Chondrocyte (in vitro differentiated cells): ENCODE data around the gene BNC2. TPM values are rescaled to one million over a fixed set of nuclear protein-coding genes. Genes with fewer than 3 reads are reported as not detected.

Experiments used
- DNase-seq: peaks from one replicate; pipeline ENCODE4 v3.0.0; 2021; ENCODE audit warnings: mixed read lengths, low spot score
- H3K27ac Mint-ChIP-seq: one replicate; pipeline ENCODE4 v1.8.0; 2021; ENCODE audit warnings: mild to moderate bottlenecking, moderate library complexity, mixed read lengths; ENCODE audit not compliant: unreplicated experiment
- H3K27me3 Mint-ChIP-seq: 2 replicates; pipeline ENCODE4 v1.8.0; 2021; ENCODE audit warnings: low read depth, mixed read lengths
- H3K36me3 Mint-ChIP-seq: 2 replicates; pipeline ENCODE4 v1.8.0; 2021; ENCODE audit warnings: low read depth, mixed read lengths
- H3K4me1 Mint-ChIP-seq: 2 replicates; pipeline ENCODE4 v1.8.0; 2021; ENCODE audit warnings: low read depth, mild to moderate bottlenecking, mixed read lengths
- H3K4me3 Mint-ChIP-seq: one replicate; pipeline ENCODE4 v1.8.0; 2021; ENCODE audit warnings: mild to moderate bottlenecking, moderate library complexity, mixed read lengths; ENCODE audit not compliant: unreplicated experiment
- H3K9me3 Mint-ChIP-seq: 2 replicates; pipeline ENCODE4 v1.8.0; 2021; ENCODE audit warnings: low read depth, mixed read lengths
- CTCF ChIP-seq: fragments of 200-600 bp; sonication (generic); IDR thresholded peaks from 2 replicates; pipeline ENCODE4 v1.5.0; 2021; ENCODE audit warnings: antibody characterized with exemption, mild to moderate bottlenecking, moderate library complexity
- total RNA-seq: library from RNA; stranded (reverse); gene quantifications from 3 replicates; pipeline ENCODE4 v1.2.1, GENCODE V29; 2021

BNC2 gene
- total RNA-seq, 1 donor from 2014 or later, result 17.8 TPM

- no peak overlapping the region for H3K4me3 Mint-ChIP-seq
- H3K9me3 Mint-ChIP-seq, result no peaks in the 10 kb centered on the region
- H3K4me1 Mint-ChIP-seq, result peaks cover 3% of the 10 kb centered on the region
- no peak for DNase-seq
- H3K36me3 Mint-ChIP-seq, result no peaks in the 10 kb centered on the region
- TF ChIP-seq CTCF, result no peak
- H3K27me3 Mint-ChIP-seq, result no peaks in the 10 kb centered on the region
- H3K27ac Mint-ChIP-seq, result no peak overlapping the region
Measured at GRCh38 chr9:16848179-16848578, 22.3 kb downstream of the BNC2 start.

- no peaks in the 10 kb centered on the region for H3K36me3 Mint-ChIP-seq
- TF ChIP-seq CTCF, result no peak
- no peak overlapping the region for H3K4me3 Mint-ChIP-seq
- no peak overlapping the region for H3K27ac Mint-ChIP-seq
- no peak for DNase-seq
- no peaks in the 10 kb centered on the region for H3K9me3 Mint-ChIP-seq
- no peaks in the 10 kb centered on the region for H3K27me3 Mint-ChIP-seq
- peaks cover 8% of the 10 kb centered on the region for H3K4me1 Mint-ChIP-seq
Measured at GRCh38 chr9:16846986-16847385, 23.5 kb downstream of the BNC2 start.

GRCh38 chr9:16846367-16846766, 24.1 kb downstream of the BNC2 start:
- H3K27ac Mint-ChIP-seq, result no peak overlapping the region
- H3K4me3 Mint-ChIP-seq, result no peak overlapping the region
- TF ChIP-seq CTCF, result no peak
- no peaks in the 10 kb centered on the region for H3K27me3 Mint-ChIP-seq
- peaks cover 11% of the 10 kb centered on the region for H3K4me1 Mint-ChIP-seq
- H3K9me3 Mint-ChIP-seq, result no peaks in the 10 kb centered on the region
- no peak for DNase-seq
- no peaks in the 10 kb centered on the region for H3K36me3 Mint-ChIP-seq

GRCh38 chr9:16834817-16835216, 35.7 kb downstream of the BNC2 start:
- no peak overlapping the region for H3K4me3 Mint-ChIP-seq
- DNase-seq, result no peak
- H3K9me3 Mint-ChIP-seq, result no peaks in the 10 kb centered on the region
- no peak for TF ChIP-seq CTCF
- no peaks in the 10 kb centered on the region for H3K36me3 Mint-ChIP-seq
- peaks cover 43% of the 10 kb centered on the region for H3K4me1 Mint-ChIP-seq
- no peak overlapping the region for H3K27ac Mint-ChIP-seq
- no peaks in the 10 kb centered on the region for H3K27me3 Mint-ChIP-seq

- no peaks in the 10 kb centered on the region for H3K27me3 Mint-ChIP-seq
- no peak overlapping the region for H3K27ac Mint-ChIP-seq
- no peaks in the 10 kb centered on the region for H3K9me3 Mint-ChIP-seq
- no peaks in the 10 kb centered on the region for H3K36me3 Mint-ChIP-seq
- TF ChIP-seq CTCF, result no peak
- DNase-seq, result no peak
- H3K4me3 Mint-ChIP-seq, result no peak overlapping the region
- peaks cover 51% of the 10 kb centered on the region for H3K4me1 Mint-ChIP-seq
Measured at GRCh38 chr9:16833296-16833835, 37.1 kb downstream of the BNC2 start.
